ENCODE data around the gene ELMOD3. TPM values are rescaled to one million over a fixed set of nuclear protein-coding genes. Genes with fewer than 3 reads are reported as not detected.

The ELMOD3 gene
- polyA plus RNA-seq, 1 of the 3 experiments (the other 2 are of a cell fraction), result 15.4 TPM

GRCh38 chr2:85440729-85441128, 86.2 kb downstream of the ELMOD3 start:
- no peak for DNase-seq
- H3K4me1 ChIP-seq (ENCODE audit: control insufficient read depth in 1 of 2, insufficient read depth in 2 of 2, low read depth in 1 of 2, low read length in 1 of 2), result peaks cover 24 to 48% of the 10 kb centered on the region in 2 experiments; a peak in 3 of 4 replicates
- H3K9ac ChIP-seq, result no peak overlapping the region
- H3F3A ChIP-seq (replicated peaks; ENCODE audit: insufficient read depth), result peaks cover 12% of the 10 kb centered on the region
- no peaks in the 10 kb centered on the region for H3K36me3 ChIP-seq (replicated peaks in 1 of 2; ENCODE audit: control insufficient read depth in 1 of 2, insufficient read depth in 2 of 2, low read length in 1 of 2)
- H3K27ac ChIP-seq (ENCODE audit: low read depth in 2 of 2, low read length in 1 of 2), result no peak overlapping the region
- no peaks in the 10 kb centered on the region for H4K20me1 ChIP-seq (ENCODE audit: insufficient read depth)
- POLR2A ChIA-PET, result interaction anchor here (0.6 kb wide), 1 partner anchor 98 kb away, joined by 3 read pairs; the partner anchor contains the start of gene MAT2A
- no peak overlapping the region for H3K4me3 ChIP-seq (ENCODE audit: low read depth in 2 of 2, low read length in 1 of 2)
- no peak overlapping the region for H2AFZ ChIP-seq (ENCODE audit: low read depth)
- CTCF ChIA-PET, result interaction anchor here (0.7 to 2.2 kb wide), 3 partner anchors 83 to 109 kb away, joined by 3 to 10 read pairs (median 3); partner anchors contain the start of gene MAT2A
- 91% methylated on average over 5 of the region's 5 CpGs for WGBS (ENCODE audit: low lambda C conversion rate)
- no peaks in the 10 kb centered on the region for H3K79me2 ChIP-seq (ENCODE audit: insufficient read depth)
- H3K9me3 ChIP-seq, result no peaks in the 10 kb centered on the region
- no peak overlapping the region for H3K4me2 ChIP-seq
- no peaks in the 10 kb centered on the region for H3K27me3 ChIP-seq (ENCODE audit: insufficient read depth)
- TF ChIP-seq GATA2 (CRISPR knock-in tag; IDR thresholded peaks at IDR 0.05) (no peak), RCOR1 (IDR thresholded peaks at IDR 0.05; ENCODE audit: low read length) (no peak), PBX3 (IDR thresholded peaks at IDR 0.05) (no peak), NRF1 (IDR thresholded peaks at IDR 0.05; ENCODE audit: low read depth, low read length) (no peak), EP300 (IDR thresholded peaks at IDR 0.05; ENCODE audit: borderline replicate concordance in 1 of 2, low read depth in 1 of 2, low read length in 1 of 2) (no peak), RXRA (IDR thresholded peaks at IDR 0.05; ENCODE audit: borderline replicate concordance, low read depth) (no peak), FOXM1 (IDR thresholded peaks at IDR 0.05; ENCODE audit: low read depth) (no peak)
- no peaks in the 10 kb centered on the region for H3K9me2 ChIP-seq

Small RNAs within 50 kb of the gene (small RNA-seq; reads per million reads assigned to genes)
- 0 reads per million in 7 experiments for gene AC062037.1
- gene AC062037.2, result 0 reads per million in 7 experiments
- 0 reads per million in 7 experiments for gene RF00019
- gene RN7SL113P, result 0 reads per million in 7 experiments

Other genes starting within 250 kb of the ELMOD3 start
- 1.6 and 3.7 TPM in 2 replicates for gene TCF7L1, start 221.4 kb upstream of the ELMOD3 start, polyA plus RNA-seq (2012; rRNA removed)
- gene TGOLN2, start 26.8 kb upstream of the ELMOD3 start, polyA plus RNA-seq (2012; rRNA removed), result 138 and 140 TPM in 2 replicates
- gene RETSAT, start 241 bp upstream of the ELMOD3 start, polyA plus RNA-seq (2012; rRNA removed), result 28.0 and 37.7 TPM in 2 replicates
- 1.2 and 1.3 TPM in 2 replicates for gene CAPG, start 55.6 kb downstream of the ELMOD3 start, polyA plus RNA-seq (2012; rRNA removed)
- gene SH2D6, start 63.9 kb downstream of the ELMOD3 start, polyA plus RNA-seq (2012; rRNA removed), result 0.33 and 0.42 TPM in 2 replicates
- gene MAT2A, start 184.4 kb downstream of the ELMOD3 start, polyA plus RNA-seq (2012; rRNA removed), result 187 and 326 TPM in 2 replicates
- 26.5 and 34.5 TPM in 2 replicates for gene GGCX, start 206.7 kb downstream of the ELMOD3 start, polyA plus RNA-seq (2012; rRNA removed)
- gene VAMP8, start 222.8 kb downstream of the ELMOD3 start, polyA plus RNA-seq (2012; rRNA removed), result 0.72 and 1.3 TPM in 2 replicates
- gene VAMP5, start 229.7 kb downstream of the ELMOD3 start, polyA plus RNA-seq (2012; rRNA removed), result 9.8 and 12.0 TPM in 2 replicates
- 312 and 353 TPM in 2 replicates for gene RNF181, start 241.0 kb downstream of the ELMOD3 start, polyA plus RNA-seq (2012; rRNA removed)
- gene TMEM150A, start 247.9 kb downstream of the ELMOD3 start, polyA plus RNA-seq (2012; rRNA removed), result 20.2 TPM in 2 replicates